B cell (primary cell): Measurements from ENCODE around the gene CNOT4. TPM values are rescaled to one million over a fixed set of nuclear protein-coding genes. Genes with fewer than 3 reads are reported as not detected.

Experiments
- ATAC-seq: fragments of 200-7000 bp; cut with Tn5 transposase; one replicate; pipeline ENCODE4 v1.10.0; 2021; ENCODE audit warnings: low read depth, mild to moderate bottlenecking, moderate number of reproducible peaks, moderate library complexity
- CTCF ChIA-PET: fragments of 350-600 bp; sonication (Branson Sonifier 250); formaldehyde crosslinking; loops from one replicate; lab custom pipeline; 2021; ENCODE audit warnings: antibody characterized with exemption, inconsistent platforms; lab: Charles Lee
- POLR2A ChIA-PET: fragments of 350-600 bp; sonication (Branson Sonifier 250); formaldehyde crosslinking; loops from one replicate; lab custom pipeline; 2021; ENCODE audit warnings: antibody characterized with exemption; lab: Charles Lee
- DNase-seq: peaks from one replicate; pipeline ENCODE4 v3.0.0; 2013
- H2AFZ ChIP-seq: 2 replicates; pipeline ENCODE4 v1.6.1; 2012; ENCODE audit warnings: mild to moderate bottlenecking, low read depth, low read length; ENCODE audit not compliant: insufficient read depth, poor library complexity, severe bottlenecking
- H3K27ac ChIP-seq, 2 donors: 1 replicate in 1 of 2; 2 replicates in 1 of 2; pipeline ENCODE4 v1.5.1; 2012 to 2013; ENCODE audit warnings: low read length in 2 of 2, mild to moderate bottlenecking in 2 of 2, moderate library complexity in 1 of 2
- H3K27me3 ChIP-seq, 4 experiments: fragments of 200-600 bp in 1 of 4; sonication (generic) in 1 of 4; replicated peaks in 1 of 4; 1 replicate in 2 of 4; 2 replicates in 2 of 4; pipeline versions ENCODE4 v1.6.1 to v1.7.0; 2013 to 2016; ENCODE audit warnings: low read length in 3 of 4, mild to moderate bottlenecking in 2 of 4, mixed read lengths in 1 of 4, moderate library complexity in 1 of 4; ENCODE audit not compliant: insufficient read depth in 4 of 4, control insufficient read depth in 3 of 4; ENCODE audit errors: control extremely low read depth in 1 of 4
- H3K36me3 ChIP-seq, 2 experiments: replicated peaks in 1 of 2; 1 replicate in 1 of 2; 2 replicates in 1 of 2; pipeline versions ENCODE4 v1.6.1 to v1.7.1; 2013; ENCODE audit warnings: low read length in 1 of 2; ENCODE audit not compliant: insufficient read depth in 2 of 2, control insufficient read depth in 1 of 2; ENCODE audit errors: control extremely low read depth in 1 of 2, extremely low read depth in 1 of 2
- H3K4me1 ChIP-seq, 2 donors: fragments of 200-600 bp in 1 of 2; sonication (generic) in 1 of 2; 1 replicate in 1 of 2; 2 replicates in 1 of 2; pipeline versions ENCODE4 v1.5.1 to v1.6.1; 2013 to 2017; ENCODE audit warnings: low read length in 2 of 2; ENCODE audit not compliant: control insufficient read depth in 2 of 2, insufficient read depth in 2 of 2
- H3K4me2 ChIP-seq: replicated peaks from 2 replicates; pipeline ENCODE3; 2012; ENCODE audit warnings: mild to moderate bottlenecking, low read depth, low read length; ENCODE audit not compliant: poor library complexity, severe bottlenecking
- H3K4me3 ChIP-seq, 5 experiments: fragments of 200-600 bp in 1 of 5; sonication (generic) in 1 of 5; 1 replicate in 3 of 5; 2 replicates in 2 of 5; pipeline versions ENCODE4 v1.5.1 to v1.7.0; 2011 to 2016; ENCODE audit warnings: low read length in 4 of 5, mild to moderate bottlenecking in 4 of 5, low read depth in 2 of 5, control low read depth in 1 of 5, moderate library complexity in 1 of 5; ENCODE audit not compliant: insufficient read depth in 1 of 5; ENCODE audit errors: control extremely low read depth in 1 of 5, extremely low read depth in 1 of 5
- H3K79me2 ChIP-seq: fragments of 200-600 bp; sonication (generic); one replicate; pipeline ENCODE4 v1.6.0; 2016; ENCODE audit warnings: low read length; ENCODE audit not compliant: control insufficient read depth, insufficient read depth
- H3K9ac ChIP-seq: fragments of 200-600 bp; sonication (generic); 2 replicates; pipeline ENCODE4 v1.6.1; 2017; ENCODE audit warnings: mild to moderate bottlenecking, low read length, moderate library complexity
- H3K9me3 ChIP-seq, 3 donors: one replicate each; pipeline versions ENCODE4 v1.6.1 to v1.7.1; 2013; ENCODE audit warnings: low read length in 2 of 3; ENCODE audit not compliant: control insufficient read depth in 2 of 3, insufficient read depth in 1 of 3; ENCODE audit errors: control extremely low read depth in 1 of 3
- H4K20me1 ChIP-seq: 2 replicates; pipeline ENCODE4 v1.6.0; 2012; ENCODE audit warnings: mild to moderate bottlenecking, low read length; ENCODE audit not compliant: insufficient read depth, control insufficient read depth, poor library complexity, severe bottlenecking
- H3K27ac Mint-ChIP-seq: one replicate; pipeline ENCODE4 v1.8.0; 2021; ENCODE audit warnings: mixed read lengths
- H3K27me3 Mint-ChIP-seq: one replicate; pipeline ENCODE4 v1.8.0; 2021; ENCODE audit warnings: mixed read lengths
- H3K4me1 Mint-ChIP-seq: one replicate; pipeline ENCODE4 v1.8.0; 2021; ENCODE audit warnings: mixed read lengths
- H3K4me3 Mint-ChIP-seq: one replicate; pipeline ENCODE4 v1.8.0; 2021; ENCODE audit warnings: mixed read lengths
- H3K9me3 Mint-ChIP-seq: one replicate; pipeline ENCODE4 v1.8.0; 2022; ENCODE audit warnings: mixed read lengths; ENCODE audit not compliant: insufficient read depth
- CTCF ChIP-seq: fragments of 200-600 bp; IDR thresholded peaks from one replicate; pipeline ENCODE4 v1.8.0; 2022; ENCODE audit warnings: antibody characterized with exemption, mild to moderate bottlenecking
- EZH2 ChIP-seq: IDR thresholded peaks from 2 replicates; pipeline ENCODE4 v1.6.1; 2012; ENCODE audit warnings: borderline replicate concordance, low read depth, mild to moderate bottlenecking, moderate library complexity, low read length; ENCODE audit not compliant: insufficient read depth, poor library complexity, severe bottlenecking
- WGBS: methylation state at CpG from one replicate; pipeline ENCODE4 v1.1.5; 2013; ENCODE audit warnings: missing lambda C conversion rate; ENCODE audit not compliant: insufficient coverage; 5-methylcytosine and 5-hydroxymethylcytosine counted together
- intact Hi-C: fragments of 100-400 bp; cut with micrococcal nuclease; formaldehyde crosslinking; loops from one replicate; pipeline ENCODE4 v1.10.0; 2022
- polyA plus RNA-seq: library from polyadenylated mRNA; depleted of rRNA; stranded (reverse); fragments of >200 nt; gene quantifications from 2 replicates; pipeline ENCODE4 v1.2.3, GENCODE V29; 2012
- total RNA-seq, 2 donors: library from RNA; stranded (reverse); fragments of 120-200 nt in 1 of 2; gene quantifications; 1 replicate in 1 of 2; 2 replicates in 1 of 2; pipeline versions ENCODE4 v1.2.3 to v1.2.4, GENCODE V29; 2013 to 2022

The CNOT4 gene
- total and polyA plus RNA-seq, 2 donors (not counting 1 experiment from before 2014, with no cell fraction given), result 9.8 to 52.1 TPM

GRCh38 chr7:135425036-135425435 is 84.9 kb downstream of the CNOT4 start:
- TF ChIP-seq EZH2 (no peak), CTCF (no peak)
- intact Hi-C loops, result no loop called here
- no peak overlapping the region for H2AFZ ChIP-seq
- no peak overlapping the region for H3K4me3 ChIP-seq
- no peak overlapping the region for H3K27ac ChIP-seq
- no peaks in the 10 kb centered on the region for H3K27me3 ChIP-seq
- H3K36me3 ChIP-seq, result peaks cover 0 to 7% of the 10 kb centered on the region in 2 experiments
- H3K79me2 ChIP-seq, result peaks cover 39% of the 10 kb centered on the region
- ATAC-seq, result no peak
- Mint-ChIP-seq H3K9me3 (no peaks in the 10 kb centered on the region), H3K27me3 (no peaks in the 10 kb centered on the region), H3K4me3 (no peak overlapping the region), H3K27ac (no peak overlapping the region), H3K4me1 (peaks cover 24% of the 10 kb centered on the region)
- H4K20me1 ChIP-seq, result peaks cover 37% of the 10 kb centered on the region
- H3K9ac ChIP-seq, result no peak overlapping the region
- H3K9me3 ChIP-seq, result no peaks in the 10 kb centered on the region
- POLR2A ChIA-PET, result no interaction called here
- H3K4me1 ChIP-seq, result peaks cover 0 to 3% of the 10 kb centered on the region in 2 donors
- no CpG with 5 or more reads among the region's 2 CpGs for WGBS
- CTCF ChIA-PET, result no interaction called here
- H3K4me2 ChIP-seq, result no peak overlapping the region
- no peak for DNase-seq

GRCh38 chr7:135420786-135421185 is 89.1 kb downstream of the CNOT4 start:
- Mint-ChIP-seq H3K4me1 (peaks cover 8% of the 10 kb centered on the region), H3K4me3 (no peak overlapping the region), H3K9me3 (no peaks in the 10 kb centered on the region), H3K27ac (no peak overlapping the region), H3K27me3 (no peaks in the 10 kb centered on the region)
- DNase-seq, result no peak
- H3K9me3 ChIP-seq, result no peaks in the 10 kb centered on the region
- H3K27me3 ChIP-seq, result no peaks in the 10 kb centered on the region
- H4K20me1 ChIP-seq, result peaks cover 34% of the 10 kb centered on the region
- no peak overlapping the region for H3K9ac ChIP-seq
- intact Hi-C loops, result no loop called here
- WGBS, result 97% methylated on average over 4 of the region's 4 CpGs
- H3K79me2 ChIP-seq, result peaks cover 16% of the 10 kb centered on the region
- H2AFZ ChIP-seq, result no peak overlapping the region
- ChIA-PET POLR2A (no interaction called here), CTCF (interaction anchor here (0.6 to 0.7 kb wide), 2 partner anchors 74 to 731 kb away, joined by 3 to 4 read pairs; no protein-coding TSS in a partner anchor)
- H3K4me3 ChIP-seq, result no peak overlapping the region
- peaks cover 0 to 20% of the 10 kb centered on the region in 2 experiments for H3K36me3 ChIP-seq
- H3K4me2 ChIP-seq, result no peak overlapping the region
- H3K27ac ChIP-seq, result no peak overlapping the region
- no peak for ATAC-seq
- H3K4me1 ChIP-seq, result no peaks in the 10 kb centered on the region
- TF ChIP-seq CTCF (no peak), EZH2 (no peak)
